H1 (cell line): Measurements from ENCODE around the gene MACROD2.

Experiments used
- ASH2L ChIP-seq: fragments of 200-600, 300-600 bp; sonication (generic); IDR thresholded peaks from one replicate; pipeline ENCODE4 v1.7.1; 2017; ENCODE audit warnings: low read length
- CREB1 ChIP-seq: IDR thresholded peaks from 2 replicates; pipeline ENCODE4 v1.6.1; 2012; ENCODE audit warnings: inconsistent platforms
- CTCF ChIP-seq, 3 experiments: IDR thresholded peaks; 1 replicate in 2 of 3; 2 replicates in 1 of 3; pipeline versions ENCODE4 v1.5.1 to v1.6.1; 2011; ENCODE audit warnings: low read length in 3 of 3, mild to moderate bottlenecking in 3 of 3, inconsistent platforms in 2 of 3, low read depth in 1 of 3, moderate library complexity in 1 of 3; ENCODE audit not compliant: insufficient read depth in 1 of 3; ENCODE audit errors: control extremely low read depth in 1 of 3
- EZH2 ChIP-seq: fragments of 200-600 bp; sonication (generic); IDR thresholded peaks from 2 replicates; pipeline ENCODE4 v1.7.1; 2012; ENCODE audit warnings: low read depth, mild to moderate bottlenecking, moderate library complexity, low read length, inconsistent platforms; ENCODE audit not compliant: severe bottlenecking
- FOSL1 ChIP-seq: IDR thresholded peaks from 2 replicates; pipeline ENCODE4 v1.6.1; 2011; ENCODE audit warnings: mild to moderate bottlenecking, low read depth, low read length, moderate library complexity; ENCODE audit not compliant: insufficient read depth
- JUND ChIP-seq: IDR thresholded peaks from 2 replicates; pipeline ENCODE4 v1.6.1; 2011; ENCODE audit warnings: mild to moderate bottlenecking, improper control_type of control experiment, low read length
- MAX ChIP-seq: IDR thresholded peaks from 2 replicates; pipeline ENCODE4 v1.6.1; 2012; ENCODE audit warnings: inconsistent platforms
- POLR2A ChIP-seq, 2 experiments: IDR thresholded peaks; 1 replicate in 1 of 2; 2 replicates in 1 of 2; pipeline ENCODE4 v1.6.1; 2011; ENCODE audit warnings: low read depth in 2 of 2, low read length in 2 of 2, mild to moderate bottlenecking in 2 of 2; ENCODE audit errors: control extremely low read depth in 1 of 2
- POLR2AphosphoS5 ChIP-seq: IDR thresholded peaks from 2 replicates; pipeline ENCODE4 v1.6.1; 2011; ENCODE audit warnings: low read depth, low read length
- RNF2 ChIP-seq: fragments of 200-900, 300-1000 bp; sonication (generic); IDR thresholded peaks from 2 replicates; pipeline ENCODE4 v1.7.1; 2016; ENCODE audit warnings: borderline replicate concordance, low read depth, mild to moderate bottlenecking, antibody characterized with exemption, low read length; ENCODE audit not compliant: poor library complexity, severe bottlenecking; ENCODE audit errors: missing control alignments
- SIX5 ChIP-seq: IDR thresholded peaks from 2 replicates; pipeline ENCODE4 v1.6.1; 2011; ENCODE audit warnings: mild to moderate bottlenecking, low read depth, low read length
- SP1 ChIP-seq: IDR thresholded peaks from 2 replicates; pipeline ENCODE4 v1.6.1; 2011; ENCODE audit warnings: low read depth, low read length
- TBP ChIP-seq: IDR thresholded peaks from 2 replicates; pipeline ENCODE4 v1.6.1; 2011; ENCODE audit warnings: low read depth, low read length, improper control_type of control experiment

GRCh38 chr20:14984768-14985622 is 989.7 kb downstream of the MACROD2 start:
- no peak for TF ChIP-seq EZH2
- no peak for TF ChIP-seq RNF2
- TF ChIP-seq CTCF (IDR thresholded peaks at IDR 0.05; ENCODE audit: control extremely low read depth in 1 of 3, insufficient read depth in 1 of 3, low read depth in 1 of 3, low read length in 3 of 3), result no peak
- TF ChIP-seq POLR2A (IDR thresholded peaks at IDR 0.05; ENCODE audit: control extremely low read depth in 1 of 2, low read depth in 2 of 2, low read length in 2 of 2), result no peak
- TF ChIP-seq FOSL1, result no peak
- TF ChIP-seq POLR2AphosphoS5, result no peak
- no peak for TF ChIP-seq MAX
- TF ChIP-seq SIX5, result no peak
- TF ChIP-seq CREB1, result no peak
- TF ChIP-seq SP1, result no peak
- TF ChIP-seq ASH2L, result no peak
- TF ChIP-seq JUND, result no peak
- TF ChIP-seq TBP, result no peak
